Activated T-cell treated with anti-CD3 and anti-CD28 coated beads, Interleukin-2, amount 50 U/mL, for 72 hours (primary cell): ENCODE data around the gene DHCR24. TPM values are rescaled to one million over a fixed set of nuclear protein-coding genes. Genes with fewer than 3 reads are reported as not detected.

Experiments used
- ATAC-seq, 2 donors: fragments of 150-1000 bp; cut with Tn5 transposase; replicated peaks in 1 of 2; 2 replicates each; pipeline ENCODE4 v1.10.0; 2021; ENCODE audit warnings: moderate library complexity in 2 of 2, mild to moderate bottlenecking in 1 of 2
- DNase-seq, 2 donors: peaks; one replicate each; pipeline ENCODE4 v3.0.0; 2021 to 2022; ENCODE audit warnings: mixed read lengths in 1 of 2
- H3K27ac Mint-ChIP-seq: one replicate; pipeline ENCODE4 v1.8.0; 2022; ENCODE audit warnings: mild to moderate bottlenecking, moderate library complexity, mixed read lengths
- H3K27me3 Mint-ChIP-seq: one replicate; pipeline ENCODE4 v1.8.0; 2022; ENCODE audit warnings: low read depth, mixed read lengths
- H3K36me3 Mint-ChIP-seq, 2 donors: one replicate each; pipeline ENCODE4 v1.8.0; 2022; ENCODE audit warnings: mixed read lengths in 2 of 2, mild to moderate bottlenecking in 1 of 2; ENCODE audit not compliant: insufficient read depth in 2 of 2
- H3K4me1 Mint-ChIP-seq: one replicate; pipeline ENCODE4 v1.8.0; 2022; ENCODE audit warnings: low read depth, mixed read lengths
- H3K4me3 Mint-ChIP-seq, 2 donors: one replicate each; pipeline ENCODE4 v1.8.0; 2022; ENCODE audit warnings: mild to moderate bottlenecking in 2 of 2, mixed read lengths in 2 of 2, moderate library complexity in 2 of 2
- H3K9me3 Mint-ChIP-seq, 2 donors: one replicate each; pipeline ENCODE4 v1.8.0; 2022; ENCODE audit warnings: mixed read lengths in 2 of 2
- total RNA-seq, 2 donors: library from RNA; stranded (reverse); gene quantifications; one replicate each; pipeline ENCODE4 v1.2.3, GENCODE V29; 2022

The DHCR24 gene
- total RNA-seq, 2 donors from 2014 or later = 17.3 to 17.7 TPM

DNA sequence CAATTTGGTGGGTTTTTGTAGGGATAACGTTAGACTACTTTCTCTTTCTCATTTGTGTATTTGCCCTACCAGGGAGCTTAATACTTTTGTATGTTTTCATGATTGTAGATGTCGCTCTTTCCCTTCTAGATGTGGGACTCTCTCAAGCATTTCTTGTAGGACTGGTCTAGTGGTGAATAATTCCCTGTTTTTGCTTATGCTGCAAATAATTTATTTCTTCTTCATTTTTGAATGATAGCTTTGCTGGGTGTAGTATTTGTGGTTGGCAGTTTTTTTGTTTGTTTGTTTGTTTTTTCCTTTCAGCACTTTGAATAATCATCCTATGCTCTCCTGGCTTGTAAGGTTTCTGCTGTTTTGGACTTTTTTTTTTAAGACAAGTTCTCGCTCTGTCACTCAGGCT, 63.3 kb downstream of the DHCR24 start:
- H3K4me3 Mint-ChIP-seq = no peak overlapping the region

DNA sequence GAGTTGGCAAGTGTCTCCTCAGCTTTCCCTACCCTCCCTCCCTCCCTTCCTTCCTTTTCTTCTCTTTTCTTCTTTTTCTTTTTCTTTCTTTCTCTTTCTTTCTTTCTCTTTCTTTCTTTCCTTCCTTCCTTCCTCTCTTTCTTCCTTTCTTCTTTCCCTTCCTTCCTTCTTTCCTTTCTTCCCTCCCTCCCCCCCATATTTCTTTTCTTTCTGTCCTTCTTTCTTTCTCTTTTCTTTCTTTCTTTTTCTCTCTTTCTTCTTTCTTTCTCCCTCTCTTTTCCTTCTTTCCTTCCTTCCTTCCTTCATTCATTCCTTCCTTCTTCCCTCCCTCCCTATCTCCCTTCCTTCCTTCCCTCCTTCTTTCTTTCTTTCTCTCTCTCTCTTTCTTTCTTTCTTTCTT, 67.3 kb downstream of the DHCR24 start:
- Mint-ChIP-seq H3K4me3 (no peak overlapping the region), H3K36me3 (peaks cover 4 to 9% of the 10 kb centered on the region in 2 donors), H3K27ac (no peak overlapping the region), H3K4me1 (peaks cover 7% of the 10 kb centered on the region), H3K9me3 (peaks cover 4 to 8% of the 10 kb centered on the region in 2 donors), H3K27me3 (no peaks in the 10 kb centered on the region)
- DNase-seq (no peak), ATAC-seq (no peak)

More for the DNA sequence above, 63.3 kb downstream of the DHCR24 start:
- Mint-ChIP-seq H3K4me1 (no peaks in the 10 kb centered on the region), H3K27ac (no peak overlapping the region), H3K27me3 (no peaks in the 10 kb centered on the region), H3K9me3 (peaks cover 10 to 12% of the 10 kb centered on the region in 2 donors), H3K36me3 (peaks cover 10 to 16% of the 10 kb centered on the region in 2 donors)
- ATAC-seq (no peak), DNase-seq (no peak)

DNA sequence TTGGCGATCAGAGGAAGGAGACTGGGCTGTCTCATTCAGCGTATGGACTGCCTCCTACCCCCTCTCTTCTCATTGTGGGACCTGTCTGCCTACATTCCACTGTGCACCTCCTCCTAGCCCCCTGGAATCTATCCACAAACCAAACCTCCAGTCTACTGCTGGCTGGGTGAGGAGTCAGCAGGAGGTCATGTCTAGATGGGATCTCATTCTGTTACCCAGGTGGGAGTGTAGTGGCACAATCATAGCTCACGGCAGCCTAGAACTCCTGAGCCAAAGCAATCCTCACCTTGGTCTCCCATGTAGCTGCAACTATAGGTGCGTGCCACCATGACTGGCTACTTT, 67.8 kb downstream of the DHCR24 start:
- ATAC-seq = no peak

DNA sequence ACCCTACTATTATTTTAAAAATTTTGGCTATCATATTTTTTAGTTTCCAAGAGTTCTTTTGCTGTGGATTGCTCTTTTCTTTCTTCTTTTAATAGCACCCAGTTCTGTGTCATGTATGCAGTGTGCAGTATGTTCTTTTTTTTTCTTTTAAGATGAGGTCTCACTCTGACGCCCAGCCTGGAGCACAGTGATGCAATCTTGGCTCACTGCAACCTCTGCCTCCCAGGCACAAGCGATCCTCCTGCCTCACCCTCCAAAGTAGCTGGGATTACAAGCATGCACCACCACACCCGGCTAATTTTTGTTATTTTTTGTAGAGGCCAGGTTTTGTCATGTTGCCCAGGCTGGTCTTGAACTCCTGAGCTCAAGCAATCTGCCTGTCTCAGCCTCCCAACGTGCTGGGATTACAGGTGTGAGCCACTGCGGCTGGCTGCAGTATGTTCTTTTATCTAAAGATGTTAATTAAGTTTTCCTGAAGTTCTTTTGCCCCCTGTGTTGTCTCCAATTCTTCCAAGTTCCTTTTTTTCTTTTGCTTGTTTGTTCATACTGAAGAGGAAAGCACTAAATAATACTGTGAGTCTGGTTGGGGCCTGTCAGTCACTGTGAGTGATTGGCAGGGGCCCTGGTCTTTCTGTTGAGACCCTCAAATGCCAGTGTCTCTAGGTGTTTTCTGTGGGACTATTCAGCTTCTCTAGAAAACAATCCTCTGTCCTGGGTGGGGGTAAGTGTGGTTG, 68.4 kb downstream of the DHCR24 start:
- no peak for DNase-seq
- Mint-ChIP-seq H3K36me3 (peaks cover 1 to 2% of the 10 kb centered on the region in 2 donors), H3K4me1 (peaks cover 7% of the 10 kb centered on the region), H3K4me3 (no peak overlapping the region), H3K27ac (peak overlapping the region; percentile 78), H3K9me3 (peaks cover 2 to 4% of the 10 kb centered on the region in 2 donors), H3K27me3 (no peaks in the 10 kb centered on the region)
- no peak for ATAC-seq

More for the DNA sequence above, 67.8 kb downstream of the DHCR24 start:
- peaks cover 2 to 8% of the 10 kb centered on the region in 2 donors for H3K9me3 Mint-ChIP-seq
- H3K4me3 Mint-ChIP-seq = no peak overlapping the region
- no peaks in the 10 kb centered on the region for H3K27me3 Mint-ChIP-seq
- no peak overlapping the region for H3K27ac Mint-ChIP-seq
- H3K36me3 Mint-ChIP-seq = peaks cover 1 to 5% of the 10 kb centered on the region in 2 donors
- DNase-seq = no peak
- peaks cover 7% of the 10 kb centered on the region for H3K4me1 Mint-ChIP-seq

DNA sequence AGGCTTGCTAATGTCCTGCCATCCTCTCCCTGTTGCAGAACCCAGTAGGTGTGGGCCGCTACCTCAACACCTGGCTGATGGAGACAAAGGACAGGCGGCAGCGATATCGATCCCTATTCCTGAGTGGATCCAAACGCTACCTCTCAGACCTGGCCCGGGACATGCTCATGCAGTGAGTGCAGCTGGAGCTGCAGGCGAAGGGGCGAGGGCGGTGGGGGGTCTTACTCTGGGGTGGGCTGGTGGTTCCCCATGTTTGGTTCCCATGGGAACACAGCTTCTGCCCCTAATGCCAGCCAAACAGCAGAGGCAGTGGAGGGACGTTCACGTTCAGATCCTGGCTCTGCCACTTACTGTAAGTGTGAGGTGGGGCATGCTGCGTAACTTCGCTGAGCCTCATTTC, 70.0 kb downstream of the DHCR24 start:
- no peaks in the 10 kb centered on the region for H3K36me3 Mint-ChIP-seq
- no peaks in the 10 kb centered on the region for H3K9me3 Mint-ChIP-seq
- DNase-seq = no peak
- no peak for ATAC-seq
- H3K27me3 Mint-ChIP-seq = no peaks in the 10 kb centered on the region
- H3K4me1 Mint-ChIP-seq = peaks cover 14% of the 10 kb centered on the region
- H3K4me3 Mint-ChIP-seq = no peak overlapping the region
- no peak overlapping the region for H3K27ac Mint-ChIP-seq

DNA sequence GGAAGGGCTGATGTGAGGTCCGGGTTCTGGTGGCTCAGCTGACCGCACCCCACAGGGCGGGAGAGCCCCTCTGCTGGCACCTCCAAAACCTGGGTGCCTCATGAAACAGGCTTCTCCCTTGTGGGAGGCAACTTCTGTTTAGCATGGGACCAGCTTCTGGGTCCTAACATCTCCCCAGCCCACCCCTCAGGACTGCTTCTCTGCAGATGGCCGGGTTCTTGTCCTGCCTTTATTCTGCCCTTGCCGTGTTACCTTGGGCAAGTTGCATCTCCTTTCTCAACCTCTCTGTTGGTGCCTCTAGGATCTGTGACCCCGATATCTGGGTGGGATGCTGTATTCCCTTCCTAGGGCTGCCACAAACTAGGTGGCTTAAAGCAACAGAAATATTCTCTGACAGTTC, 70.9 kb downstream of the DHCR24 start:
- ATAC-seq (no peak), DNase-seq (no peak)
- no peaks in the 10 kb centered on the region for H3K9me3 Mint-ChIP-seq
- peaks cover 14% of the 10 kb centered on the region for H3K4me1 Mint-ChIP-seq
- H3K4me3 Mint-ChIP-seq = no peak overlapping the region
- no peak overlapping the region for H3K27ac Mint-ChIP-seq
- H3K36me3 Mint-ChIP-seq = no peaks in the 10 kb centered on the region
- H3K27me3 Mint-ChIP-seq = no peaks in the 10 kb centered on the region

DNA sequence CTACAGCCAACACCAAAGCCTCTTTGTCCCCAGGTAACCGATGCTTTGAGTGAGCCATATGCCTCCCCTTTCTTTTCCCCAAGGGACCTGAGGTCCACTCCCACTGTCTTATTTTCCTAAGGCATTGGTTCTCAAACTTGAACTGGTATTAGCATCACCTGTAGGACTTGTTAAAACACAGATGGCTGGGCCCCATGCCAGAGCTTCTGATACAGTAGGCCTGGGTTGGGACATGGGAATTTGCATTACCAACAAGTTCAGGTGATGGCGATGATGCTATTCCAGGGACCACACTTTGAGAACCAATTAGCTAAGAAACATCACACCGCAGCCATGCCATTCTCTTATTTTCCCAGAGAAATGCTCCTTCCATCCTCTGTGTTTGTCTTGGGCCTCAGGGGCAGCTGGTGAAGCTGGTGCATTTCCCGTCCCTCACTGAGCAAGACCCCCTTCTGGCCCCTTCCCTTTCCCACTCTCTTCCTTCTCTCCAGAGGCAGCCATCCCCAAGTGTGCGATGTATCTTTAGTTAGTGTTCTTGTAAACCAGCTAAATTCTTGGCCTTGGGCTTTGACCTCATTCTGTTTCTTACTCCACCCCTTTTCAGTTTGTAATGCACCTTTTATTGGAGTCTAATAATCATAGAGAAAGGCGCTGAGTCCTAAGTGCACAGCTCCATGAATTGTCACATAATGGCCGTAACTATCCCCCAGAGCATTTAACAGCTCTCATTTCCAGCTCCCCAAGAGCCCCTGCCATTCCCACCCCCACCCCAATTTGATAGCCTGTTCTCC, 71.7 kb downstream of the DHCR24 start:
- Mint-ChIP-seq H3K27ac (no peak overlapping the region), H3K4me1 (peaks cover 14% of the 10 kb centered on the region), H3K27me3 (no peaks in the 10 kb centered on the region), H3K36me3 (no peaks in the 10 kb centered on the region), H3K9me3 (no peaks in the 10 kb centered on the region), H3K4me3 (no peak overlapping the region)
- no peak for DNase-seq
- no peak for ATAC-seq

DNA sequence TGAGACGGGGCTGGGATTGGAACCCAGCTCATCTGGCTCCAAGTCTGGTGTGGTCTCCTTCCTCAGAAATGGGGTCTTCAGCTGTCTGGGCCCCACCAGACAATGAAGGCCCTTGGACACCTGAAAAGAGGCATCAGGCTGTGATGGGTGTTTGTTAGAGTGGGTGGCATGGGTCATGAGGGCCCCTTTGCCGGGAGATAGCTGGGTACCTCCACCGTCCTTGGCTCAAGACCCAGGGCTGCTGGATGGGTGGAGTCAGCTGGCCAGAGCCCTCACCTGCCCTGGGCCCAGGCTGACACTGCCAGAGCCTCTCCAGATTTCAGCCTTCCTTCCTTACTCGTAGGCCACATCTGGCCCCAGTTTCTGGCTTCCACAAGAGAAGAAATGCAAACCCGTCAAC, 72.4 kb downstream of the DHCR24 start:
- no peak for ATAC-seq
- H3K27me3 Mint-ChIP-seq = peaks cover 5% of the 10 kb centered on the region
- no peaks in the 10 kb centered on the region for H3K36me3 Mint-ChIP-seq
- no peaks in the 10 kb centered on the region for H3K9me3 Mint-ChIP-seq
- no peak overlapping the region for H3K27ac Mint-ChIP-seq
- no peak for DNase-seq
- H3K4me1 Mint-ChIP-seq = peaks cover 18% of the 10 kb centered on the region
- no peak overlapping the region for H3K4me3 Mint-ChIP-seq

DNA sequence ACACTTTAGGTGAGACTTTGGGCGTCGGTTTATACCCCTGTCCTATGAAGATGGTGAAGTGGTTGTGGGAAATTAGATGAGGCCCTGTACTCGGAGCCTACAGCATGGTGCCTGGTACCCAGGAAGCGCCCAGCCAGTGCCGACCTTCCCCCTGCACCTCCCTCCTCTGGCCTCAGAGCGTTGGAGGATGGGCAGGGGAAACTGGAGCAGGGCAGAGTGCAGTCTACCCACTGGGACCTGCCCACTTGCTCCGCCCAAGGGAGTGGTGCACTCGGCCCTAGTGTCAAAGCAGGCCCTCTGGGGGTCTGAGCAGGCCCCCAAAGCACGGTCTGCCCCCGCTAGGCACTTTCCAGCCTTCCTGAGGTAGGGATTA, 72.9 kb downstream of the DHCR24 start:
- Mint-ChIP-seq H3K9me3 (no peaks in the 10 kb centered on the region), H3K36me3 (no peaks in the 10 kb centered on the region), H3K4me3 (no peak overlapping the region), H3K4me1 (peaks cover 19% of the 10 kb centered on the region), H3K27ac (no peak overlapping the region), H3K27me3 (peaks cover 5% of the 10 kb centered on the region)
- DNase-seq = no peak
- ATAC-seq = no peak

DNA sequence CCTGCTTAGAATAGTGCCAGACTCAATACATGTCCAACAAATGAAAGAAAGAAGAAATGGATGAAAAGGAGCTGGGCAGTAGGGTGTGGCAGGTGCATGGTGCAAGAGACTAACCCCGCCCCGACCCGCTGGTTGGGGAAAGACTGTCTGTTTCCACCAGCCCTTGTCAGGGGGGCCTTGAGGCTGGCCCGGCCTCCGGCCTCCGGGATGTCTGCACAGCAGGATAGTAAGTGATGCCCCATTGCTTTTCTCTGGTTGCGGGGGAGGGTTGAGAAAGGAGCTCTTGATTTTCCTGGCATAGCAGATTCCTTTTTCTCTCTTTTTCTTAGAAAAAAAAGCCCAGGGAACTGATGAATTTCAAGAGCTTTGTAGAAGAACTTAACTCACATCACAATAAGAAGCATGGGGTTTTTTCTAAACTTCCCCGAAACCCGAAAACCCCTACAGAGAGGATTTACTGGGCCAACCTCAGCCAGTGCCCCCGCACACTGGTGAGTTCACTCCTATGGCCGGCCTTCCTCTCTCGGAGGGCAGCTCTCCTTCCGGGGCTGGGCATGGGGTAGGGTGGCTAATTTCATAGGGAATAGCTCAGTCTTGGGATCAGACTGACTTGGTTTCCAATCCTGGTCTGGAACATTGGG, 73.4 kb downstream of the DHCR24 start:
- H3K36me3 Mint-ChIP-seq = no peaks in the 10 kb centered on the region
- H3K27me3 Mint-ChIP-seq = peaks cover 5% of the 10 kb centered on the region
- ATAC-seq = peak in 1 of 2 donors; percentile 4
- H3K4me1 Mint-ChIP-seq = peaks cover 19% of the 10 kb centered on the region
- peak overlapping the region in 1 of 2 donors; percentile 29 for H3K4me3 Mint-ChIP-seq
- H3K9me3 Mint-ChIP-seq = no peaks in the 10 kb centered on the region
- no peak overlapping the region for H3K27ac Mint-ChIP-seq
- DNase-seq = no peak

DNA sequence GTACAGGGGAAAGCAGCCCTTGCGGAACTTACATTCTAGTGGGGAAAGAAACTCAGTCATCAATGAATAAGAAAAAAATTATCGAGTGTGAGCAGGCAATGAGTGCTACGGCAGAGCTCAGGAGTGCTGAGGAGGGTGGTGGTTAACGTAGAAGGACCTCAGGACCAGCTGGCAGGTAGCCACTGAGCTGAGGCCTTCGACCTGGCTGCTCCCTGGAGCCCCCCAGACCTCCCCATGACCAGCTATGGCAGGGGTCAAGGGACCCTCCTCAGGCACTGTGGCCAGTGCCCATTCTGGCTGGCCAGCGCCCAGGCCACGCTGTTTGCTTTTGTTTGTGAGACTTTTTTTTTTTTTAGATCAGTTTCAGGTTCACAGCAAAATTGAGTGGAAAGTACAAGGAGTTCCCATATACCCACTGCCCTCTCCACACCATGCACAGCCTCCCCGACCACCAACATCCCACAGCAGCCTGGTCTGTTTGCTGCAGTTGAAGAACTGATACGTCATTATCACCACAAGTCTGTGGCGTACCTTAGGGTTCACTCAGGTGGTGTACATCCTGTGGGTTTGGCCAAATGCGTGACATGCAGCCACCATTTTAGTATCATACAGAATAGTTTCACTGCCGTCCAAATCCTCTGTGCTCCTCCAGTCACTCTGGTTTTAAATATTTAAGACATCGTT, 74.1 kb downstream of the DHCR24 start:
- H3K4me1 Mint-ChIP-seq = peaks cover 14% of the 10 kb centered on the region
- peak; percentile 38 to 60 for ATAC-seq
- H3K36me3 Mint-ChIP-seq = no peaks in the 10 kb centered on the region
- no peaks in the 10 kb centered on the region for H3K9me3 Mint-ChIP-seq
- H3K4me3 Mint-ChIP-seq = peak overlapping the region in 1 of 2 donors; percentile 29
- H3K27me3 Mint-ChIP-seq = peaks cover 5% of the 10 kb centered on the region
- no peak overlapping the region for H3K27ac Mint-ChIP-seq
- peak in 1 of 2 donors; percentile 32 for DNase-seq

DNA sequence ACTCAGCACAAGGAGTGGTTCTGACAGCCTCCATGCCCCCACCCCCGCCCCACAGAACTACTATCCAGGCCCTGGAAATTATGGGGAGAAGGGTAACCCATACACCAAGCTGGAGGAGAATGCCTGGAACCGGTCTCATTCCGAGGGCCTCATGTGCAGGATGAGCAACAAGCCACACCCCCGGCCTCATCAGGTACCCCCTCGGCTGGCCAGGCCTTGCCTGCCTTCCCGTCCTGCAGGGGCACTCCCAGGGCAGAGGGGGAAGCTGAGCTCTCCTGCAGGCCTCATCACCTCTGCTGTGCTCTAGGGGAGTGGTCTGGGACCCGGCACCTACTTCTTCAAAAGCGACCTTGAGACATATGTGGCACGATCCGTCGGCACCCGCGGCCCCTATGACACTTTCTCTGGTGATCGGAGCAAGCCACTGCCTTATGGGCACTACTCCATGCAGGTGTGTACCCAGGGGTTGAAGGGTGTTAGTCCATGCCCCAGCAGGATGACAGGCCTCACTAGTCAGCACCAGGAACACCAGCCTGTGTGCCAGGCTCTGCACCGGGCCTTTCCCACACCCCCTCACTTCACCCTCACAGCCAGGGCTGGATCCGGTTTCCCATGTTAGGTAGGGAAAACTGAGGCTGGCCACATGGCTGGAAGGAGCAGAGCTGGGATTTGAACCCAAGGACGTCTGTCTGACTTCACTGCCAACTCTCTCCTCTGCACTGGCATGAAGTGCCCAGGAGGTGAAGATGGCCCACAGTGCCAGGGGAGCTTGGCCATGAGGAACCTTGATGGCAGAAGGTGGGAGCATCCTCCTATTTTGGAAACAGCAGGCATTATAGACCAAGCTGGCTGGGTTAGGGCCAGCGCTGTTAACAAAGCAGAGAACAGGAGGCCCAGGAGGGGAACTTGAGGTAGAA, 75.0 kb downstream of the DHCR24 start:
- no peaks in the 10 kb centered on the region for H3K9me3 Mint-ChIP-seq

More for the DNA sequence above, 75.0 kb downstream of the DHCR24 start:
- Mint-ChIP-seq H3K4me1 (peaks cover 12% of the 10 kb centered on the region), H3K4me3 (no peak overlapping the region), H3K36me3 (no peaks in the 10 kb centered on the region), H3K27ac (no peak overlapping the region), H3K27me3 (peaks cover 5% of the 10 kb centered on the region)
- no peak for ATAC-seq
- no peak for DNase-seq
